ENCODE results near the gene CACNA2D2.

DNA sequence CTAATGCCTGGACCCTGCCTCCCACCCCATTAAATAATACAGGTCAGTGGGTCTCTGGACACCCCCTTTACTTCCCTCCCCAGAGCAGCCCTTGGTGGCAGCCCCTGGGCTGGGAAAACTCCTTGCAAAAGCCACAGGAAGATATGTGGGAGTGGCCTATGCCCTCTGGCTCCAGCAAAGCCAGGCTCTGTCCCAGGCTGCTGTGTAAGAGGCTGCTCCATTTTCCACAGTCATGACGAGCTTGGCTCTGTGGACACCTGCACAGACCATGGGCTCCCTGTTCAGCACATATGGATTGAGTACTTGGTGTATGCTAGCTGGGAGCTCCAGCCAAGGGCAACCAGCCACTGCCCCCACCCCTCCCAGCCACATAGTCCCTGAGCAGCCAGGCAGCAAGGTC is 13.0 kb downstream of the CACNA2D2 start:
- no peak for TF ChIP-seq YY1 (IDR thresholded peaks at IDR 0.05; ENCODE audit: low read depth, low read length)
- no peak for TF ChIP-seq POLR2A (IDR thresholded peaks at IDR 0.05; ENCODE audit: control extremely low read depth in 1 of 2, low read depth in 2 of 2, low read length in 2 of 2)
- TF ChIP-seq, protein P1, sequence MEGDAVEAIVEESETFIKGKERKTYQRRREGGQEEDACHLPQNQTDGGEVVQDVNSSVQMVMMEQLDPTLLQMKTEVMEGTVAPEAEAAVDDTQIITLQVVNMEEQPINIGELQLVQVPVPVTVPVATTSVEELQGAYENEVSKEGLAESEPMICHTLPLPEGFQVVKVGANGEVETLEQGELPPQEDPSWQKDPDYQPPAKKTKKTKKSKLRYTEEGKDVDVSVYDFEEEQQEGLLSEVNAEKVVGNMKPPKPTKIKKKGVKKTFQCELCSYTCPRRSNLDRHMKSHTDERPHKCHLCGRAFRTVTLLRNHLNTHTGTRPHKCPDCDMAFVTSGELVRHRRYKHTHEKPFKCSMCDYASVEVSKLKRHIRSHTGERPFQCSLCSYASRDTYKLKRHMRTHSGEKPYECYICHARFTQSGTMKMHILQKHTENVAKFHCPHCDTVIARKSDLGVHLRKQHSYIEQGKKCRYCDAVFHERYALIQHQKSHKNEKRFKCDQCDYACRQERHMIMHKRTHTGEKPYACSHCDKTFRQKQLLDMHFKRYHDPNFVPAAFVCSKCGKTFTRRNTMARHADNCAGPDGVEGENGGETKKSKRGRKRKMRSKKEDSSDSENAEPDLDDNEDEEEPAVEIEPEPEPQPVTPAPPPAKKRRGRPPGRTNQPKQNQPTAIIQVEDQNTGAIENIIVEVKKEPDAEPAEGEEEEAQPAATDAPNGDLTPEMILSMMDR (IDR thresholded peaks at IDR 0.05; ENCODE audit: control extremely low read depth in 1 of 3, insufficient read depth in 1 of 3, low read depth in 1 of 3, low read length in 3 of 3) = no peak
- TF ChIP-seq RFX5 (IDR thresholded peaks at IDR 0.05; ENCODE audit: borderline replicate concordance, low read depth, low read length) = no peak
- no peak for TF ChIP-seq POLR2AphosphoS5 (IDR thresholded peaks at IDR 0.05; ENCODE audit: low read depth, low read length)
- no peak for TF ChIP-seq EZH2 (IDR thresholded peaks at IDR 0.05; ENCODE audit: low read depth, low read length, severe bottlenecking)

Measured in H1 (cell line).